Measurements from ENCODE around the gene FAM13A. TPM values are rescaled to one million over a fixed set of nuclear protein-coding genes. Genes with fewer than 3 reads are reported as not detected.

Gene FAM13A
- polyA plus RNA-seq, 1 of the 3 experiments (the other 2 are of a cell fraction) = 0.67 TPM

- no peak for TF ChIP-seq REST (IDR thresholded peaks at IDR 0.05; ENCODE audit: low read depth, low read length)
- TF ChIP-seq NRF1 (IDR thresholded peaks at IDR 0.05; ENCODE audit: low read depth, low read length) = no peak
- TF ChIP-seq FOSL2 (IDR thresholded peaks at IDR 0.05; ENCODE audit: borderline replicate concordance, low read depth) = no peak
- TF ChIP-seq GATA2 (CRISPR knock-in tag; IDR thresholded peaks at IDR 0.05) = no peak
- no peak for TF ChIP-seq SMC3 (IDR thresholded peaks at IDR 0.05; ENCODE audit: low read depth, low read length)
- no peak for TF ChIP-seq ELF1 (IDR thresholded peaks at IDR 0.05)
- TF ChIP-seq FOXJ3 (CRISPR knock-in tag; IDR thresholded peaks at IDR 0.05) = no peak
- no peak for TF ChIP-seq FOXM1 (IDR thresholded peaks at IDR 0.05; ENCODE audit: low read depth)
- TF ChIP-seq, protein P1, sequence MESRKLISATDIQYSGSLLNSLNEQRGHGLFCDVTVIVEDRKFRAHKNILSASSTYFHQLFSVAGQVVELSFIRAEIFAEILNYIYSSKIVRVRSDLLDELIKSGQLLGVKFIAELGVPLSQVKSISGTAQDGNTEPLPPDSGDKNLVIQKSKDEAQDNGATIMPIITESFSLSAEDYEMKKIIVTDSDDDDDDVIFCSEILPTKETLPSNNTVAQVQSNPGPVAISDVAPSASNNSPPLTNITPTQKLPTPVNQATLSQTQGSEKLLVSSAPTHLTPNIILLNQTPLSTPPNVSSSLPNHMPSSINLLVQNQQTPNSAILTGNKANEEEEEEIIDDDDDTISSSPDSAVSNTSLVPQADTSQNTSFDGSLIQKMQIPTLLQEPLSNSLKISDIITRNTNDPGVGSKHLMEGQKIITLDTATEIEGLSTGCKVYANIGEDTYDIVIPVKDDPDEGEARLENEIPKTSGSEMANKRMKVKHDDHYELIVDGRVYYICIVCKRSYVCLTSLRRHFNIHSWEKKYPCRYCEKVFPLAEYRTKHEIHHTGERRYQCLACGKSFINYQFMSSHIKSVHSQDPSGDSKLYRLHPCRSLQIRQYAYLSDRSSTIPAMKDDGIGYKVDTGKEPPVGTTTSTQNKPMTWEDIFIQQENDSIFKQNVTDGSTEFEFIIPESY (IDR thresholded peaks at IDR 0.05; ENCODE audit: borderline replicate concordance, low read depth) = no peak
- TF ChIP-seq EZH2phosphoT487 (IDR thresholded peaks at IDR 0.05; ENCODE audit: borderline replicate concordance, low read depth) = no peak
- no peak for TF ChIP-seq RXRA (IDR thresholded peaks at IDR 0.05; ENCODE audit: borderline replicate concordance, low read depth)
- no peak for TF ChIP-seq TCF12 (IDR thresholded peaks at IDR 0.05)
Observed at GRCh38 chr4:88817740-88818139, 239.2 kb downstream of the FAM13A start (continued).

DNA sequence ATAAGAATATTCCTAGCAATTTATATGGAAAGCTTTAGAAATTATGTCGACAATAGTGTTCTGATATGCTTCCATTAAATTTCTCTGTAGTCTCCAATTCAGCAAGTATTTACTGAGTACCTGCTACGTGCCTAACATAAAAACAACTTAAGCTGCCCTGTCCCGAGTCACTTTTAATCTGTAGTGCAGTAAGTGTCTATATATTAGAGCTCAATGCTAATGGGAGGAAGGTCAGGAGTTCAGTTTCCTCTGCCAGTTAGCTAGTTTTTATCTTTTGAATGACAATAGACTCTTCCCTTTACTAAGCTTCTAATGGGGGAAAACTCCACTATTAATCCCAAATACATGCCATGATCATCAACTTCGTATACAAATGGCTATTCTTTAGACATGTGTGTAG lies 240.6 kb downstream of the FAM13A start:
- H2AFZ ChIP-seq (ENCODE audit: low read depth) = no peak overlapping the region
- peaks cover 0 to 9% of the 10 kb centered on the region in 2 experiments; a peak in 2 of 4 replicates for H3K4me1 ChIP-seq (ENCODE audit: control insufficient read depth in 1 of 2, insufficient read depth in 2 of 2, low read depth in 1 of 2, low read length in 1 of 2)
- H3K9ac ChIP-seq = no peak overlapping the region
- H3K79me2 ChIP-seq (ENCODE audit: insufficient read depth) = no peaks in the 10 kb centered on the region
- no peak overlapping the region for H3K4me3 ChIP-seq (ENCODE audit: low read depth in 2 of 2, low read length in 1 of 2)
- H3F3A ChIP-seq (replicated peaks; ENCODE audit: insufficient read depth) = no peaks in the 10 kb centered on the region
- no peaks in the 10 kb centered on the region for H3K36me3 ChIP-seq (replicated peaks in 1 of 2; ENCODE audit: control insufficient read depth in 1 of 2, insufficient read depth in 2 of 2, low read length in 1 of 2)
- no peaks in the 10 kb centered on the region for H3K9me3 ChIP-seq
- ChIA-PET POLR2A (no interaction called here), CTCF (interaction anchor here (1.0 to 6.4 kb wide), 4 partner anchors 49 to 288 kb away, joined by 3 to 184 read pairs (median 5); no protein-coding TSS in a partner anchor)
- H4K20me1 ChIP-seq (ENCODE audit: insufficient read depth) = no peaks in the 10 kb centered on the region
- H3K9me2 ChIP-seq = no peaks in the 10 kb centered on the region
- TF ChIP-seq GABPA (IDR thresholded peaks at IDR 0.05; ENCODE audit: low read depth) = no peak
- TF ChIP-seq SMC3 (IDR thresholded peaks at IDR 0.05; ENCODE audit: low read depth, low read length) = no peak
- TF ChIP-seq USF2 (IDR thresholded peaks at IDR 0.05; ENCODE audit: borderline replicate concordance, low read depth, low read length) = no peak
- no peak for TF ChIP-seq RCOR1 (IDR thresholded peaks at IDR 0.05; ENCODE audit: low read length)
- TF ChIP-seq, protein P1 (IDR thresholded peaks at IDR 0.05; ENCODE audit: borderline replicate concordance, low read depth) = no peak
- no peaks in the 10 kb centered on the region for H3K27me3 ChIP-seq (ENCODE audit: insufficient read depth)
- no peak overlapping the region for H3K27ac ChIP-seq (ENCODE audit: low read depth in 2 of 2, low read length in 1 of 2)
- 61% methylated on average over 4 of the region's 4 CpGs for WGBS (ENCODE audit: low lambda C conversion rate)
- no peak for DNase-seq
- no peak overlapping the region for H3K4me2 ChIP-seq
